MM.1S (cell line): ENCODE measurements around the gene THRAP3.

Experiments used
- CTCF ChIP-seq: fragments of 300-600 bp; sonication (generic); IDR thresholded peaks from 2 replicates; pipeline ENCODE4 v1.5.1; 2016; ENCODE audit warnings: antibody characterized with exemption, low read length, mixed read lengths
- EZH2 ChIP-seq: fragments of 300-600 bp; sonication (generic); optimal IDR thresholded peaks from 2 replicates; pipeline ENCODE3; 2017; ENCODE audit warnings: low read depth, mild to moderate bottlenecking, antibody characterized with exemption, low read length, mixed read lengths
- EZH2phosphoT487 ChIP-seq: fragments of 300-600 bp; sonication (generic); IDR thresholded peaks from 2 replicates; pipeline ENCODE4 v1.6.1; 2018; ENCODE audit warnings: antibody characterized with exemption, low read length

GRCh38 chr1:36223381-36223995 lies 755 bp upstream of the THRAP3 start:
- no peak for TF ChIP-seq CTCF
- TF ChIP-seq EZH2: no peak
- no peak for TF ChIP-seq EZH2phosphoT487
